Hepatocyte (in vitro differentiated cells): ENCODE data around the gene CTBP1.

Experiments
- EZH2 ChIP-seq: fragments of 200-600 bp; sonication (generic); IDR thresholded peaks from 2 replicates; pipeline ENCODE4 v1.6.1; 2016; ENCODE audit warnings: antibody characterized with exemption, mild to moderate bottlenecking, borderline replicate concordance
- TF ChIP-seq, protein P1 (sequence below): fragments of 200-600 bp; sonication (generic); IDR thresholded peaks from 2 replicates; pipeline ENCODE4 v1.5.1; 2016; ENCODE audit warnings: antibody characterized with exemption, mild to moderate bottlenecking; ENCODE audit not compliant: poor library complexity

DNA sequence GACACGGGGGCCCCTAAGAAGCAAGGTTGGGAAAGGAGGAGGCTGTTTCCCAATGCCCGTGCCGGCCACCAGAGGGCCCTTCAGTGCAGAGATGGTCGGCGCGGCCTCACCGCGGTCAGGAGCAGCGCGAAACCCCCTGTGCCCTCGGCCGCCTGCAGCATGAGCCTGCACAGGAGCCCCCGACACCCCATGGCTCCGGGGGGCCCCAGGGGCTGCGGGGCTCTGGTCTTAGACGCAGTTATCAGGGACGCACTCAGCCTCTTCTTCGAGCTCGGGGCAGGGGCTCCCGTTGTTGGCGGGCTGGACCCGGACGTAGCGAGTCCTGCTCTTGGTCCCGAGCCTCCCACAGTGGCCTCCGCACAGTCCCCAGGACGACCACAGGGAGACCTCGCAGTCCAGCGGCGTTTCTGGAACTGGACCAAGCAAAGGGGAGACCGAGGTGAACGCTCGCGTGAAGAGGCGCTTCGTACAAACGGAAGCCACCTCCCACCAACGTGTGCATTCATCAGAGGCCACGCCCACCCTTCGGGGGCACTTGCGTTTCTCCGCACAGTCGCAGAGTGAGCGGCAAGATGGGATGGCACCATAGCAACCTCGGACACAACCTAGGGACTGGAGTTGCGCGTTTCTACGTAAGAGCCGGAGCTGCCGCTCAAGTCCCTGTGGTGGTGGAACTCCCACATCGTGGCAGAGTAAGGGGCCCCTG is 81.5 kb downstream of the CTBP1 start:
- TF ChIP-seq, protein P1, sequence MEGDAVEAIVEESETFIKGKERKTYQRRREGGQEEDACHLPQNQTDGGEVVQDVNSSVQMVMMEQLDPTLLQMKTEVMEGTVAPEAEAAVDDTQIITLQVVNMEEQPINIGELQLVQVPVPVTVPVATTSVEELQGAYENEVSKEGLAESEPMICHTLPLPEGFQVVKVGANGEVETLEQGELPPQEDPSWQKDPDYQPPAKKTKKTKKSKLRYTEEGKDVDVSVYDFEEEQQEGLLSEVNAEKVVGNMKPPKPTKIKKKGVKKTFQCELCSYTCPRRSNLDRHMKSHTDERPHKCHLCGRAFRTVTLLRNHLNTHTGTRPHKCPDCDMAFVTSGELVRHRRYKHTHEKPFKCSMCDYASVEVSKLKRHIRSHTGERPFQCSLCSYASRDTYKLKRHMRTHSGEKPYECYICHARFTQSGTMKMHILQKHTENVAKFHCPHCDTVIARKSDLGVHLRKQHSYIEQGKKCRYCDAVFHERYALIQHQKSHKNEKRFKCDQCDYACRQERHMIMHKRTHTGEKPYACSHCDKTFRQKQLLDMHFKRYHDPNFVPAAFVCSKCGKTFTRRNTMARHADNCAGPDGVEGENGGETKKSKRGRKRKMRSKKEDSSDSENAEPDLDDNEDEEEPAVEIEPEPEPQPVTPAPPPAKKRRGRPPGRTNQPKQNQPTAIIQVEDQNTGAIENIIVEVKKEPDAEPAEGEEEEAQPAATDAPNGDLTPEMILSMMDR, result peak; percentile 85
- TF ChIP-seq EZH2, result no peak
